Keratinocyte (primary cell): Measurements from ENCODE around the gene ZNF462. TPM values are rescaled to one million over a fixed set of nuclear protein-coding genes. Genes with fewer than 3 reads are reported as not detected.

Experiments used
- DNase-seq: peaks from one replicate; pipeline ENCODE4 v3.0.0-alpha.2; 2011; ENCODE audit warnings: low read depth, missing footprints, low spot score
- FAIRE-seq: peaks from 2 replicates; lab custom pipeline; 2011; peaks lifted over from hg19 to GRCh38; lab: Jason Lieb, UNC
- H2AFZ ChIP-seq: 2 replicates; pipeline ENCODE4 v1.6.0; 2012; ENCODE audit warnings: low read length, control low read depth, inconsistent platforms; ENCODE audit not compliant: control insufficient read depth
- H3K27ac ChIP-seq: 2 replicates; pipeline ENCODE4 v1.5.1; 2011; ENCODE audit warnings: low read length; ENCODE audit not compliant: control insufficient read depth, insufficient read depth
- H3K27me3 ChIP-seq: 3 replicates; pipeline ENCODE4 v1.6.0; 2011; ENCODE audit warnings: low read length; ENCODE audit not compliant: control insufficient read depth, insufficient read depth; ENCODE audit errors: extremely low read depth
- H3K36me3 ChIP-seq, 2 experiments: 2 replicates in 1 of 2; 3 replicates in 1 of 2; pipeline ENCODE4 v1.5.1; 2011; ENCODE audit warnings: low read length in 2 of 2, mild to moderate bottlenecking in 1 of 2; ENCODE audit not compliant: control insufficient read depth in 2 of 2, insufficient read depth in 2 of 2; ENCODE audit errors: extremely low read depth in 1 of 2
- H3K4me1 ChIP-seq: 3 replicates; pipeline ENCODE4 v1.5.1; 2011; ENCODE audit warnings: low read length; ENCODE audit not compliant: control insufficient read depth, insufficient read depth; ENCODE audit errors: extremely low read depth
- H3K4me2 ChIP-seq: 3 replicates; pipeline ENCODE4 v1.6.0; 2011; ENCODE audit warnings: low read depth, low read length; ENCODE audit not compliant: control insufficient read depth, insufficient read depth; ENCODE audit errors: extremely low read depth
- H3K4me3 ChIP-seq, 3 experiments: fragments of 200-600 bp in 1 of 3; sonication (generic) in 1 of 3; 2 replicates in 2 of 3; 3 replicates in 1 of 3; pipeline ENCODE4 v1.5.1; 2011 to 2016; ENCODE audit warnings: low read length in 3 of 3, mild to moderate bottlenecking in 3 of 3, control low read depth in 2 of 3, inconsistent platforms in 1 of 3, low read depth in 1 of 3, mixed read lengths in 1 of 3, mixed run types in 1 of 3, moderate library complexity in 1 of 3; ENCODE audit not compliant: control insufficient read depth in 2 of 3, insufficient read depth in 2 of 3; ENCODE audit errors: extremely low read depth in 1 of 3
- H3K79me2 ChIP-seq: 2 replicates; pipeline ENCODE4 v1.6.0; 2012; ENCODE audit warnings: low read length; ENCODE audit not compliant: control insufficient read depth, insufficient read depth
- H3K9ac ChIP-seq: 3 replicates; pipeline ENCODE4 v1.6.0; 2011; ENCODE audit warnings: low read length; ENCODE audit not compliant: control insufficient read depth, insufficient read depth; ENCODE audit errors: extremely low read depth
- H3K9me1 ChIP-seq: 3 replicates; pipeline ENCODE4 v1.6.0; 2011; ENCODE audit warnings: low read length; ENCODE audit not compliant: control insufficient read depth, insufficient read depth; ENCODE audit errors: extremely low read depth
- H3K9me3 ChIP-seq: 2 replicates; pipeline ENCODE4 v1.5.1; 2012; ENCODE audit warnings: low read depth, low read length; ENCODE audit not compliant: control insufficient read depth
- H4K20me1 ChIP-seq: 3 replicates; pipeline ENCODE4 v1.6.0; 2011; ENCODE audit warnings: low read length; ENCODE audit not compliant: control insufficient read depth, insufficient read depth; ENCODE audit errors: extremely low read depth
- CTCF ChIP-seq, 3 experiments: IDR thresholded peaks in 1 of 3; conservative IDR thresholded peaks in 1 of 3; optimal IDR thresholded peaks in 1 of 3; 2 replicates in 2 of 3; 3 replicates in 1 of 3; pipeline versions ENCODE3 to v1.5.1; 2011; ENCODE audit warnings: low read length in 3 of 3, mild to moderate bottlenecking in 3 of 3, moderate library complexity in 2 of 3, control low read depth in 1 of 3, inconsistent platforms in 1 of 3; ENCODE audit not compliant: insufficient read depth in 2 of 3; ENCODE audit errors: extremely low read depth in 1 of 3
- EZH2 ChIP-seq: IDR thresholded peaks from one replicate; pipeline ENCODE4 v1.6.1; 2012; ENCODE audit warnings: inconsistent platforms, mild to moderate bottlenecking, low read length, moderate library complexity
- dilution Hi-C: fragments of 300-500 bp; cut with MboI; formaldehyde crosslinking; loops from one replicate; pipeline ENCODE4 v1.7.0; 2020; ENCODE audit warnings: low sequenced_read_pairs; ENCODE audit not compliant: extremely low pct_ligation_motif_present
- polyA plus RNA-seq, 5 experiments: library from polyadenylated mRNA; depleted of rRNA in 3 of 5; stranded (reverse) in 3 of 5; stranded (forward) in 1 of 5; unstranded in 1 of 5; fragments of >200 nt; gene quantifications; 1 replicate in 1 of 5; 2 replicates in 3 of 5; 3 replicates in 1 of 5; pipeline versions ENCODE4 v1.2.1 to v1.2.3, GENCODE V29; 2011 to 2012; ENCODE audit warnings: missing spikeins in 2 of 5, low read depth in 1 of 5, low replicate concordance in 1 of 5

The ZNF462 gene
- polyA plus RNA-seq, 1 donor (not counting 4 experiments of a cell fraction or from before 2014, with no cell fraction given): 7.8 TPM

DNA sequence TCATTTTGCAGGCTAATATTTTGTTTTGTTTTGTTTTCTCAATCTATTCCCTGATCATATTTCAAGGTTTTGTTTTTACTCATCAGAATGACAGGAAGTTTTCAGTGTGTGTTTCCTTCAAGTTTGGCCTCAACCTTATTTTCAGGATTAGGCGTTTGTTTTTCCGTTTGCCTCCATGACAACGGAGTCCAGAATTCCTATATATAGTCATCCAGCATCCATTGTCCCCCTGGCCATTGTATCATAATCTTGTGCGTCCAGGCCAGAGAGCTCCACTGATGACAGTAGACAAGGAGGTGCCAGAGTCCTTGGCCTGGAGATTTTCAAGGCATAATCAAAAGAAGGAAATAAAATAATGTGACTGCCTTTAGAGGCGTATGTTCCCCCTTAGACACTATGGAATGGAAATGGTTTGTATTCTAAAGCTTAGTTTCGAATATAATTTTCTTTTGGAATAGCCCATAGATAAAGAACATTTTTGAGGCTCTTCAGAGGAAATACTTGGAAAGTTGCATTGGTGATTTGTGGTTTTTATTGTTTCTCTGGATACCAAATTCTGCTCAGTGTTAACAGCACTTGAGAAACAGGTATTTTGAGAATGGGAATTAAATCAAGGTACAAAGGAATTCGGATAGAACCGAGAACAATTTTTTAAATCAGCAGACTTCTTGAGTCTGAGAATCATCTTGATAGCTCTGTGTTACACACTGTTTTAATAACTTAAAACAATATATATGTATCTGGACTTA, 99.8 kb downstream of the ZNF462 start:
- Histone ChIP-seq H3K4me1 (peaks cover 26% of the 10 kb centered on the region), H3K4me3 (no peak overlapping the region), H3K9ac (no peak overlapping the region), H3K27me3 (no peaks in the 10 kb centered on the region), H3K79me2 (no peaks in the 10 kb centered on the region), H4K20me1 (no peaks in the 10 kb centered on the region), H3K9me1 (no peaks in the 10 kb centered on the region), H3K36me3 (peaks cover 0 to 3% of the 10 kb centered on the region in 2 experiments), H2AFZ (no peak overlapping the region), H3K27ac (no peak overlapping the region), H3K4me2 (no peak overlapping the region), H3K9me3 (no peaks in the 10 kb centered on the region)
- no peak for DNase-seq
- dilution Hi-C loops: no loop called here
- no peak for FAIRE-seq
- TF ChIP-seq EZH2: no peak
- no peak for TF ChIP-seq CTCF (optimal IDR thresholded peaks at IDR 0.05 in 1 of 3, IDR thresholded peaks at IDR 0.05 in 1 of 3, conservative IDR thresholded peaks at IDR 0.05 in 1 of 3; ENCODE audit: extremely low read depth in 1 of 3, insufficient read depth in 2 of 3, low read length in 3 of 3)

- dilution Hi-C loops: no loop called here
- TF ChIP-seq EZH2 (no peak), CTCF (optimal IDR thresholded peaks at IDR 0.05 in 1 of 3, IDR thresholded peaks at IDR 0.05 in 1 of 3, conservative IDR thresholded peaks at IDR 0.05 in 1 of 3; ENCODE audit: extremely low read depth in 1 of 3, insufficient read depth in 2 of 3, low read length in 3 of 3) (no peak)
- FAIRE-seq (no peak), DNase-seq (no peak)
- H3K79me2 ChIP-seq: no peaks in the 10 kb centered on the region
- no peak overlapping the region for H3K4me3 ChIP-seq
- peaks cover 23% of the 10 kb centered on the region for H3K4me1 ChIP-seq
- H3K36me3 ChIP-seq: peaks cover 0 to 3% of the 10 kb centered on the region in 2 experiments
- no peaks in the 10 kb centered on the region for H4K20me1 ChIP-seq
- H3K9me3 ChIP-seq: no peaks in the 10 kb centered on the region
- H3K27ac ChIP-seq: no peak overlapping the region
- no peaks in the 10 kb centered on the region for H3K27me3 ChIP-seq
- H3K9ac ChIP-seq: no peak overlapping the region
- H3K9me1 ChIP-seq: no peaks in the 10 kb centered on the region
- H3K4me2 ChIP-seq: no peak overlapping the region
- H2AFZ ChIP-seq: no peak overlapping the region
These were observed 100.7 kb downstream of the ZNF462 start for GRCh38 chr9:106963684-106964083.
